Peyer's patch (tissue), 4 donors: ENCODE data around the gene RNF213.

Experiments
- CTCF ChIP-seq, 6 experiments: fragments of 450-650 bp in 4 of 6; fragments of 200-600 bp in 2 of 6; sonication (generic) in 1 of 6; IDR thresholded peaks; one replicate each; pipeline ENCODE4 v1.5.1; 2017 to 2019; ENCODE audit warnings: antibody characterized with exemption in 6 of 6, mild to moderate bottlenecking in 3 of 6, moderate library complexity in 1 of 6
- POLR2A ChIP-seq, 2 donors: fragments of 450-650 bp; IDR thresholded peaks; one replicate each; pipeline ENCODE4 v1.5.1; 2017; ENCODE audit warnings: antibody characterized with exemption in 2 of 2, mild to moderate bottlenecking in 2 of 2, moderate library complexity in 2 of 2

- TF ChIP-seq CTCF (IDR thresholded peaks at IDR 0.05) (no peak), POLR2A (IDR thresholded peaks at IDR 0.05) (no peak)
These were observed 37.4 kb upstream of the RNF213 start for GRCh38 chr17:80223142-80223815.
